Measurements from ENCODE around the gene ENDOV.
A peak's percentile ranks its signal among the peaks of the same experiment; 100 is the strongest.
"Not testable (repeated sequence)": the region's sequence is repeated elsewhere in the genome, so short reads cannot be mapped to it uniquely, and the experiment has no call there.

ENDOV gene

GRCh38 chr17:80388601-80389000 is 26.4 kb upstream of the ENDOV start:
- DNase-seq, result no peak

DNA sequence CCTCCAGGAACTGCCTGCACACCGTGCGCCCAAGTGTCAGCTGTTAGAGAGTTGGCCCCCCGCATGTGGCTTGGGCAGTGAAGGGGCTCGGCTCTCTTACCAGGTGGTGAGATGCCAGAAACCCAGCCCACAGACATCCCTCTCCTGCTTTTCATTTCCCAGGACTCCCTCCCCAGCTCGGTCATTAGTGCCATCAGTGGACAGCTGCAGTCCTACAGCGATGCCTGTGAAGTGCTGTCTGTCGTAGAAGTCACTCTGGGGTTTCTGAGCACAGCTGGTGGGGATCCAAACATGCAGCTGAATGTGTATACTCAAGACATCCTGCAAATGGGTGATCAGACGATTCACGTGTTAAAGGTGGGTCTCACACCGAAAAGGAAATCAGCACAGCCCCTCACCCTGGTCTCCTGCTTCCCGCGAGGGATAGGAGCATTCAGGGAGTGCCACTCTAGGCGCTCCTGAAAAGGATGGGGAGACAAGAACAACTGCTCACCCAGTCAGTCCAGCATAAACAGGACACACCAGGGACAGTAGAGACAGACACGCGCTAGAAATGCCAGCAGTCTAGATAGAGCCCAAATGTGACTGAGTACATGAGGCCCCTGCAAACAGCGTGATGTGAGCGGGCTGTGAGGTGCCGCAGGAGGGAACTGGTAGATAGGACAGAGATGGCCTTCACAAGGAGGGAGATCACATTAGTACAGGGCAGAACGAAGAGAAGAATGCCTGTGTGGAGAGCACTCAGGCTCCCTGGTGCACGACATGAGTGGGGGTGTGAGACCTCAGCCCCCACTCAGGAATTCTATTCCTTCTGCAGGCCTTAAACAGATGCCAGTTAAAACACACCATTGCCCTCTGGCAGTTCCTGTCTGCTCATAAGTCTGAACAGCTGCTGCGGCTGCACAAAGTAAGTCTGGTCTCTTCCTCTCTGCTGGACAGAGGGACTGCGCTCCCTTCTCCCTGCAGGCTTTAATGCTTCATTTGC is 25.7 kb upstream of the ENDOV start:
- peak; percentile 53 for DNase-seq

DNA sequence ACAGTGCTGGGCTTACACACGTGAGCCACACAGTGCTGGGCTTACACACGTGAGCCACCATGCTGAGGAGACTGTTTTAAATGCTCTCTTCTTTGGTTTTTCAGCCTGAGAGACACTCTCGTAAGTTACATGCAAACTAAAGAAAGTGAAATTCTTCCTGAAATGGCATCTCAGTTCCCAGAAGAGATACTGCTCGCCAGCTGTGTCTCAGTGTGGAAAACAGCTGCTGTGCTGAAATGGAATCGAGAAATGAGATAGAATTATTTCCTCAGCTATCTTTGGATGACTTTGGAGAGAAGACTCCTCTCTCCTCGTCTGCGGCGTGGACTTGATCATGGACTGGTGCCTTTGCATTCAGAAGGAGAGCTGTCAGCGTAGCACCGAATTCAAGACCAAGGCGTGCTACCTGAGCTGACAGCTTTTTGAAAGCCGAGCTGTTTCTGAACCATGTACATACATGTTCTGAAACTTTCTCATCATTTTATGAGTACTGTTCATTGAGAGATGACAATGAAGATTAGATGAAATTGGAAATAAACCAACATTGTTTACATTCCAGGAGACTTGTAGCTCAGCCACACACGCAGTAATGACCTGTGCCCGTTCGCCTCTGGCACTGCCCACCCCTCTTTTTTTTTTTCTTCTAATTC is 21.6 kb upstream of the ENDOV start:
- DNase-seq, result peak; percentile 39

GRCh38 chr17:80393961-80394360 is 21.0 kb upstream of the ENDOV start:
- no peak for DNase-seq

GRCh38 chr17:80394629-80395216 is 20.2 kb upstream of the ENDOV start:
- DNase-seq, result no peak

- no peak for DNase-seq
These were observed 19.4 kb upstream of the ENDOV start for GRCh38 chr17:80395402-80396151.

DNA sequence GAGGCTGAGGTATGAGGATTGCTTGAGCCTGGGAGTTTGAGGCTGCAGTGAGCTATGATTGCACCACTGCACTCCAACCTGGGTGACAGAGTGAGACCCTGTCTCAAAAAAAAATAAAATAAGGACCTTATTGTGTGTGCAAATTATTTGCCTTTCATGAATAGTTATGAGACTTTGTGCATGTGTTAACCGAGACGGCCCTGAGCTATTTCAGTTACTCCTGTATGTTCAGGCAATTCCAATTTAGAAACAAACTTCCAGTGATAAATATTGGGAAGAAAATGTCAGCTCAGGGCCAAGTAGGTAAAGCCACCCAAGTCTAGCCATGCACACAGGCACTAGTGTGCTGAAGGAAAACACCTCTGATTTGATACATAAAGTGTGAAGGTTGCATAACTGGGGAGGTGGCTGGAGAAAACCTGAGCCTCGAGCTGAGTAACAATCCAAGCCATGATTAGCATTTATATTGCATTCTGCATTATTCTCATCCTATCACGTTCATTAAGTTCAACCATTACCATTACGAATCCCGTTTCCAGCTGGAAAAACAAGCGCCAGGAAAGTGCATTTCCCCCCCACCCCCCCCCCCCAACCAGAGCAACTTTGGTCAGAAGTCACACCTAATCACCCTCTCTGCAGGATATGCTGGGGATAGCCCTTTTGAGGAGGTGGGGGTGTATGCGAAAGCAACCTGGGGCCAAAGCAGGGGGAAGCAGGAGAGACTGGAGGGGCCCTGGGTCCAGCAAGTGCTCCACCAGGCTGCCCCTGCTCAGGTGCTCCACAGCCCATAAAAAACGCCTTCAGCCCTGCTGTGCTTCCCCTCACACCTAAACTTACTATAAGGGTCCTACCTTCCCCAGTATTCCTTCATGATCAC is 18.6 kb upstream of the ENDOV start:
- DNase-seq, result no peak

- no peak for DNase-seq
These were observed 18.0 kb upstream of the ENDOV start for GRCh38 chr17:80397034-80397387.

DNA sequence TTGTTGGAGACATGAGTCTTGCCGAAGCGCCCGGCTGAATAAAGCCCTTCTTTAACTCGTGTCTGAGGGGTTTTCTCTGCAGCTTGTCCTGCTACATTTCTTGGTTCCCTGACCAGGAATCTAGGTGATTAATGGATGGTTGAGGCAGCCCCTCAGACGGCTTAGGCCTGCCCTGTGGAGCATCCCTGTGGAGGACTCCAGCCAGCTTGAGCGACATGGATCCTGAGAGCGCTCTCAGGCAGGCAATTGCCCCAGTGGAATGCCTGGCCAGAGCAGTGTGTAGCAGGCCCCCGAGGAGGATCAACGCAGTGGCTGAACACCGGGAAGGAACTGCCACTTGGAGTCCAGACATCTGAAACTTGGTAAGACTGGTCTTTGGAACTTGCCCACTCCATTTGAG is 17.3 kb upstream of the ENDOV start:
- no peak for DNase-seq

- DNase-seq, result not testable (repeated sequence)
These were observed 13.9 kb upstream of the ENDOV start for GRCh38 chr17:80401086-80401485.

DNA sequence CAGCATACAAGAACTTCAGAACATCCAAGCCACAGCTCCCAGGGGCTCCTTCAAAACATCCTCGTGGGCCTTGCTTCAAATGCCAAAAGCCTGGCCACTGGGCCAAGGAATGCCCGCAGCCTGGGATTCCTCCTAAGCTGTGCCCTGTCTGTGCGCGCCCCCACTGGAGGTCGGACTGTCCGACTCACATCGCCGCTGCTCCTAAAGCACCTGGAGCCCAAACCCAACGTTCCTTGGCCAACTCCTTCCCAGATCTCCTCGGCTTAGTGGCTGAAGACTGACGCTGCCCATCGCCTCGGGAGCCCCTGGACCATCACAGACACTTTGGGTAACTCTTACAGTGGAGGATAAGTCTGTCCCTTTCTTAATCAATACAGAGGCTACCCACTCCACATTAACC is 12.9 kb upstream of the ENDOV start:
- DNase-seq, result not testable (repeated sequence)

DNA sequence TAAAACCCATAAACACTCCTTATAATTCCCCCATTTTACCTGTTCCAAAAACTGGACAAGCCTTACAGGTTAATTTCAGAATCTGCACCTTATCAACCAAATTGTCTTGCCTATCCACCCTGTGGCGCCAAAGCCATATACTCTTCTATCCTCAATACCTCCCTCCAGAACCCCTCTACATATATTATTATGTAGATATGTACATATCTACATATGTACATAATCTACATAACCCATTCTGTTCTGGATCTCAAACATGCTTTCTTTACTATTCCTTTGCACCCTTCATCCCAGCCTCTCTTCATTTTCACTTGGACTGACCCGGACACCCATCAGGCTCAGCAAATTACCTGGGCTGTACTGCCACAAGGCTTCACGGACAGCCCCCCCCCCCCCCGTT is 12.0 kb upstream of the ENDOV start:
- DNase-seq, result no peak

- no peak for DNase-seq
These were observed 8.8 kb upstream of the ENDOV start for GRCh38 chr17:80406146-80406545.

DNA sequence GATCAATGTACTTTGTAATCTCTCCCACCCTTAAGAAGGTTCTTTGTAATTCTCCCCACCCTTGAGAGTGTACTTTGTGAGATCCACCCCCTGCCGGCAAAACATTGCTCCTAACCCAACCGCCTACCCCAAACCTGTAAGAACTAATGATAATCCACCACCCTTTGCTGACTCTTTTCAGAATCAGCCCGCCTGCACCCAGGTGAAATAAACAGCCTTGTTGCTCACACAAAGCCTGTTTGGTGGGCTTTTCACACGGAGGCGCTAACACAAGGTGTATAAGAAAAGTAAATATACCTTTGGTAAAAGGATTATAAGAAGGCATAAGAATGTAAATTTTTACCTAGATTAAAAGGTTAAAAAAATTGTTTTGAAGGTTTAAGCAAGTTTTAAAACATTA is 7.0 kb upstream of the ENDOV start:
- not testable (repeated sequence) for DNase-seq

DNA sequence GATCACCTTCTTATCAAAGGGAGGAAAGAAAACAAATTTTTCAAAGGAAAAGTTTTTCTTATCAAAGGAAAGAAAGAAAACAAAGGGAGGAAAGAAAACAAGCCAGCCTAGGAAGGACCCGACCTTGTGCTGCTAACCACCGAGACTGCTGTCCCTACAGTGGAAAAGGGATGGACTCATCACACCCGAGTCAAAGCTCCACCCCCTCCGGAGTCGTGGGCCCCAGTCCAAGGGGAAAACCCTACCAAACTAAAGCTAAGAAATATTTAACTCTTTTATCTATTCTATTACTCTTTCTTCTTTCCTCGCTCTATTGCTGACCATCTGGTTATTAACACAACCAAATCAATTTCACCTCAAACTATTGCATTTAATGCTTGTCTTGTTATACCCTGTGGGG is 6.1 kb upstream of the ENDOV start:
- DNase-seq, result peak; percentile 15

GRCh38 chr17:80409626-80410025 is 5.3 kb upstream of the ENDOV start:
- peak; percentile 6 for DNase-seq

- DNase-seq, result peak; percentile 7
These were observed 4.4 kb upstream of the ENDOV start for GRCh38 chr17:80410441-80411087.

DNA sequence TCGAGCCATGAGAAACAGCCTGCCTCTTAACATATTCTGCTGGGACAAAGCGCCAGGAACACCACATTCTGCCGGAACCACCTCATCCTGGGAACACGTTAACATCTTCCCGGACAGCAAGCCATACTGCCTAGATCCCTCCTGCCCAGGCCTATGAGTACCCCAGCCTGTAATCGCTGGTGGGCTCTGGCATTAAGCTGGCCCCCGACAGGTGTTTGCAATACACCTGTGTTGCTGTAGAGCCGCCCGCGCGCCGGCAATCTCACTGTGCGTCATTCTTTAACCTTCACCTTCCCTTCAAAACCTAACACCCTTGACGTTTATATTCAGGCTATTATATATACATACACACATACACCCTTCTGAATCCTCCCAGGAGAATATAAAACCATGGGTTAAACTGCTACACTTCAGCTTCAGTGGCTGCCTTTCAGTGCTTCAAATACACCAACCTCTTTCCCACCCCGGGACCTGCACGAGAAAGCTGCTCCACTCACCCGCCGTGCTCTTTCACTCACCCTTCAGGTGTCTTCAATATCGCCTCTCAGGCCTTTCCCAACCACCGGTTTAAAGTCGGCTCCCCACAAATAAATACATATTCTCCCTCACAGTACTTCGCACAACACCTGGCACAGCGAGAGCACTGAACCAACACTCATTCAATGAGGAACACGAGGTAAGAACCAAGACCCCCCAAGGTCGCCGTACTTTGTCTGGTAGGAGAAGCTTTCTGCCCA is 1.0 kb upstream of the ENDOV start:
- DNase-seq, result peak; percentile 11

GRCh38 chr17:80414508-80414802 is 512 bp upstream of the ENDOV start:
- no peak for DNase-seq

DNA sequence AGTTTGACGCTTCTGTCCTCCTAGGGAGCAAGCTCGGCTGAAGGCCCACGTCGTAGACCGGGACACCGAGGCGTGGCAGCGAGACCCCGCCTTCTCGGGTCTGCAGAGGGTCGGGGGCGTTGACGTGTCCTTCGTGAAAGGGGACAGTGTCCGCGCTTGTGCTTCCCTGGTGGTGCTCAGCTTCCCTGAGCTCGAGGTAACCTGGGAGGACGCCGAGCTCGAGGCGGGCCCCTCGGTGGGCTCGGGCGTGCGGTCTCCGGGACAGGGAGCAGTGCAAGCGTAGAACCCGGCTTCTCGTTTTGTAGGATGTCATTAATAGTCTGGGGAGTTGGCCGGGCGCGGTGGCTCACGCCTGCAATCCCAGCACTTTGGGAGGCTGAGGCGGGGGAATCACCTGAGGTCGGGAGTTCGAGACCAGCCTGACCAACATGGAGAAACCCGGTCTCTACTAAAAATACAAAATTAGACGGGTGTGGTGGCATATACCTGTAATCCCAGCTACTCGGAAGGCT is 715 bp downstream of the ENDOV start:
- no peak for DNase-seq
